GM12891 (cell line): ENCODE data around the gene FAH.

Experiments
- PAX5 ChIP-seq: IDR thresholded peaks from 2 replicates; pipeline ENCODE4 v1.6.1; 2011; ENCODE audit warnings: low read length, moderate library complexity, mild to moderate bottlenecking; ENCODE audit not compliant: insufficient read depth, severe bottlenecking
- TAF1 ChIP-seq: IDR thresholded peaks from 2 replicates; pipeline ENCODE4 v1.6.1; 2011; ENCODE audit warnings: low read depth, low read length, control low read depth

GRCh38 chr15:80151576-80151975, 1.2 kb upstream of the FAH start:
- TF ChIP-seq PAX5: no peak
- TF ChIP-seq TAF1: no peak
